Measurements from ENCODE around the gene BICDL1.

- TF ChIP-seq ZNF311 (tag by site-specific recombination; IDR thresholded peaks at IDR 0.05; ENCODE audit: borderline replicate concordance) (no peak), SP2 (tag by site-specific recombination; IDR thresholded peaks at IDR 0.05) (no peak), KLF8 (tag by site-specific recombination; IDR thresholded peaks at IDR 0.05) (no peak), ZNF133 (tag by site-specific recombination; IDR thresholded peaks at IDR 0.05) (no peak), HOXA7 (CRISPR knock-in tag; IDR thresholded peaks at IDR 0.05; ENCODE audit: borderline replicate concordance) (no peak), ZNF768 (tag by site-specific recombination; IDR thresholded peaks at IDR 0.05) (no peak), YY1 (tag by site-specific recombination; IDR thresholded peaks at IDR 0.05) (no peak)
- TF ChIP-seq, protein P1, sequence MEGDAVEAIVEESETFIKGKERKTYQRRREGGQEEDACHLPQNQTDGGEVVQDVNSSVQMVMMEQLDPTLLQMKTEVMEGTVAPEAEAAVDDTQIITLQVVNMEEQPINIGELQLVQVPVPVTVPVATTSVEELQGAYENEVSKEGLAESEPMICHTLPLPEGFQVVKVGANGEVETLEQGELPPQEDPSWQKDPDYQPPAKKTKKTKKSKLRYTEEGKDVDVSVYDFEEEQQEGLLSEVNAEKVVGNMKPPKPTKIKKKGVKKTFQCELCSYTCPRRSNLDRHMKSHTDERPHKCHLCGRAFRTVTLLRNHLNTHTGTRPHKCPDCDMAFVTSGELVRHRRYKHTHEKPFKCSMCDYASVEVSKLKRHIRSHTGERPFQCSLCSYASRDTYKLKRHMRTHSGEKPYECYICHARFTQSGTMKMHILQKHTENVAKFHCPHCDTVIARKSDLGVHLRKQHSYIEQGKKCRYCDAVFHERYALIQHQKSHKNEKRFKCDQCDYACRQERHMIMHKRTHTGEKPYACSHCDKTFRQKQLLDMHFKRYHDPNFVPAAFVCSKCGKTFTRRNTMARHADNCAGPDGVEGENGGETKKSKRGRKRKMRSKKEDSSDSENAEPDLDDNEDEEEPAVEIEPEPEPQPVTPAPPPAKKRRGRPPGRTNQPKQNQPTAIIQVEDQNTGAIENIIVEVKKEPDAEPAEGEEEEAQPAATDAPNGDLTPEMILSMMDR (tag by site-specific recombination; IDR thresholded peaks at IDR 0.05) = no peak
- TF ChIP-seq, protein P2, sequence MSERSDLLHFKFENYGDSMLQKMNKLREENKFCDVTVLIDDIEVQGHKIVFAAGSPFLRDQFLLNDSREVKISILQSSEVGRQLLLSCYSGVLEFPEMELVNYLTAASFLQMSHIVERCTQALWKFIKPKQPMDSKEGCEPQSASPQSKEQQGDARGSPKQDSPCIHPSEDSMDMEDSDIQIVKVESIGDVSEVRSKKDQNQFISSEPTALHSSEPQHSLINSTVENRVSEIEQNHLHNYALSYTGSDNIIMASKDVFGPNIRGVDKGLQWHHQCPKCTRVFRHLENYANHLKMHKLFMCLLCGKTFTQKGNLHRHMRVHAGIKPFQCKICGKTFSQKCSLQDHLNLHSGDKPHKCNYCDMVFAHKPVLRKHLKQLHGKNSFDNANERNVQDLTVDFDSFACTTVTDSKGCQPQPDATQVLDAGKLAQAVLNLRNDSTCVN (tag by site-specific recombination; optimal IDR thresholded peaks at IDR 0.05) = no peak
- TF ChIP-seq, protein P3, sequence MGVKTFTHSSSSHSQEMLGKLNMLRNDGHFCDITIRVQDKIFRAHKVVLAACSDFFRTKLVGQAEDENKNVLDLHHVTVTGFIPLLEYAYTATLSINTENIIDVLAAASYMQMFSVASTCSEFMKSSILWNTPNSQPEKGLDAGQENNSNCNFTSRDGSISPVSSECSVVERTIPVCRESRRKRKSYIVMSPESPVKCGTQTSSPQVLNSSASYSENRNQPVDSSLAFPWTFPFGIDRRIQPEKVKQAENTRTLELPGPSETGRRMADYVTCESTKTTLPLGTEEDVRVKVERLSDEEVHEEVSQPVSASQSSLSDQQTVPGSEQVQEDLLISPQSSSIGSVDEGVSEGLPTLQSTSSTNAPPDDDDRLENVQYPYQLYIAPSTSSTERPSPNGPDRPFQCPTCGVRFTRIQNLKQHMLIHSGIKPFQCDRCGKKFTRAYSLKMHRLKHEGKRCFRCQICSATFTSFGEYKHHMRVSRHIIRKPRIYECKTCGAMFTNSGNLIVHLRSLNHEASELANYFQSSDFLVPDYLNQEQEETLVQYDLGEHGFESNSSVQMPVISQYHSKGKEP (tag by site-specific recombination; IDR thresholded peaks at IDR 0.05) = no peak
Measured at GRCh38 chr12:119949145-119949544, 39.9 kb upstream of the BICDL1 start.
